ENCODE measurements around the gene PI4KB. TPM values are rescaled to one million over a fixed set of nuclear protein-coding genes. Genes with fewer than 3 reads are reported as not detected.

The PI4KB gene
- total RNA-seq, 1 donor from 2014 or later = 60.7 TPM

DNA sequence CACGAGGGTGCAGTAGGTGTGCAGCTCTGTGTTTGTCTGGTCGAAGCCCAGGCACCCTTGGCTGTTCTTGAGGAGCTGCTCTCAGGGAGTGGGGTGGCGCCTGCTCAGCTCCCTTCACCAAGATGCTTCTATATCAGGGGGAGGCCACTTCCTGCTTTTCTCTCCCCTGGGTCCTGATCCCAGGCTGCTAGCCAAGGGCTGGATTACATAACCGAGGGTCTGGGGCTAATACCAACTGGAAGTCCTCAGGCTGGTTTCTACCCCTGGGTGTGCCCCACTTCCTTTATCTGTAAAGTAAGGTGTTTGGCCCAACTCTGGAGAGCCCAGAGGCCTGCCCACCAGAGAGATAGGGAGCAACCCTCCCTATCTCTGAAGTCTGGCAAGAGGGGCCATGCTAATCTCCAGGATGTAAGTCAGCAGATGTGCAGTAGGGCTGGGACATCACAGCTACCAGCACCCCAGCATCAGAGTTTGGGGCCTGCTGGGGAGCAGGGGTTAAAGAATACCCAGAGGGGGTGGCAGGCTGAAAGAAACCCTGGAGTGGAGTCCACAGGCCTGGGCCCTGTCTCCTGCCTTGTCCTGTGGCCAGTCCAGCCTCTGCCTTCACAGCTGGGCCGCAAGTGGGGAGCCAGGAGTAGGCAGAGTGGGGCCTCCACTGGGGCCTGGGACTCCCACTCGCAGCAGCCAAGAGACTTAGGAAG lies 43.1 kb upstream of the PI4KB start:
- TF ChIP-seq, protein P1, sequence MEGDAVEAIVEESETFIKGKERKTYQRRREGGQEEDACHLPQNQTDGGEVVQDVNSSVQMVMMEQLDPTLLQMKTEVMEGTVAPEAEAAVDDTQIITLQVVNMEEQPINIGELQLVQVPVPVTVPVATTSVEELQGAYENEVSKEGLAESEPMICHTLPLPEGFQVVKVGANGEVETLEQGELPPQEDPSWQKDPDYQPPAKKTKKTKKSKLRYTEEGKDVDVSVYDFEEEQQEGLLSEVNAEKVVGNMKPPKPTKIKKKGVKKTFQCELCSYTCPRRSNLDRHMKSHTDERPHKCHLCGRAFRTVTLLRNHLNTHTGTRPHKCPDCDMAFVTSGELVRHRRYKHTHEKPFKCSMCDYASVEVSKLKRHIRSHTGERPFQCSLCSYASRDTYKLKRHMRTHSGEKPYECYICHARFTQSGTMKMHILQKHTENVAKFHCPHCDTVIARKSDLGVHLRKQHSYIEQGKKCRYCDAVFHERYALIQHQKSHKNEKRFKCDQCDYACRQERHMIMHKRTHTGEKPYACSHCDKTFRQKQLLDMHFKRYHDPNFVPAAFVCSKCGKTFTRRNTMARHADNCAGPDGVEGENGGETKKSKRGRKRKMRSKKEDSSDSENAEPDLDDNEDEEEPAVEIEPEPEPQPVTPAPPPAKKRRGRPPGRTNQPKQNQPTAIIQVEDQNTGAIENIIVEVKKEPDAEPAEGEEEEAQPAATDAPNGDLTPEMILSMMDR (conservative IDR thresholded peaks at IDR 0.05) = no peak
- Mint-ChIP-seq H3K27me3 (no peaks in the 10 kb centered on the region), H3K9me3 (no peaks in the 10 kb centered on the region), H3K36me3 (peaks cover 3% of the 10 kb centered on the region), H3K4me1 (ENCODE audit: unreplicated experiment) (peaks cover 26% of the 10 kb centered on the region), H3K4me3 (no peak overlapping the region), H3K27ac (no peak overlapping the region)
- no peak for DNase-seq (ENCODE audit: extremely low spot score, unreplicated experiment)

- DNase-seq (ENCODE audit: extremely low spot score, unreplicated experiment) = no peak
- no peak overlapping the region for H3K4me3 Mint-ChIP-seq
- no peaks in the 10 kb centered on the region for H3K27me3 Mint-ChIP-seq
- peaks cover 3% of the 10 kb centered on the region for H3K36me3 Mint-ChIP-seq
- TF ChIP-seq, protein P1 (conservative IDR thresholded peaks at IDR 0.05) = no peak
- peaks cover 26% of the 10 kb centered on the region for H3K4me1 Mint-ChIP-seq (ENCODE audit: unreplicated experiment)
- no peaks in the 10 kb centered on the region for H3K9me3 Mint-ChIP-seq
- no peak overlapping the region for H3K27ac Mint-ChIP-seq
Observed at GRCh38 chr1:151369621-151370048, 42.4 kb upstream of the PI4KB start.

GRCh38 chr1:151369302-151369610 lies 42.0 kb upstream of the PI4KB start:
- no peak for DNase-seq (ENCODE audit: extremely low spot score, unreplicated experiment)
- H3K4me1 Mint-ChIP-seq (ENCODE audit: unreplicated experiment) = peaks cover 26% of the 10 kb centered on the region
- peaks cover 3% of the 10 kb centered on the region for H3K36me3 Mint-ChIP-seq
- TF ChIP-seq, protein P1 (conservative IDR thresholded peaks at IDR 0.05) = no peak
- no peak overlapping the region for H3K4me3 Mint-ChIP-seq
- no peaks in the 10 kb centered on the region for H3K27me3 Mint-ChIP-seq
- no peak overlapping the region for H3K27ac Mint-ChIP-seq
- H3K9me3 Mint-ChIP-seq = no peaks in the 10 kb centered on the region

DNA sequence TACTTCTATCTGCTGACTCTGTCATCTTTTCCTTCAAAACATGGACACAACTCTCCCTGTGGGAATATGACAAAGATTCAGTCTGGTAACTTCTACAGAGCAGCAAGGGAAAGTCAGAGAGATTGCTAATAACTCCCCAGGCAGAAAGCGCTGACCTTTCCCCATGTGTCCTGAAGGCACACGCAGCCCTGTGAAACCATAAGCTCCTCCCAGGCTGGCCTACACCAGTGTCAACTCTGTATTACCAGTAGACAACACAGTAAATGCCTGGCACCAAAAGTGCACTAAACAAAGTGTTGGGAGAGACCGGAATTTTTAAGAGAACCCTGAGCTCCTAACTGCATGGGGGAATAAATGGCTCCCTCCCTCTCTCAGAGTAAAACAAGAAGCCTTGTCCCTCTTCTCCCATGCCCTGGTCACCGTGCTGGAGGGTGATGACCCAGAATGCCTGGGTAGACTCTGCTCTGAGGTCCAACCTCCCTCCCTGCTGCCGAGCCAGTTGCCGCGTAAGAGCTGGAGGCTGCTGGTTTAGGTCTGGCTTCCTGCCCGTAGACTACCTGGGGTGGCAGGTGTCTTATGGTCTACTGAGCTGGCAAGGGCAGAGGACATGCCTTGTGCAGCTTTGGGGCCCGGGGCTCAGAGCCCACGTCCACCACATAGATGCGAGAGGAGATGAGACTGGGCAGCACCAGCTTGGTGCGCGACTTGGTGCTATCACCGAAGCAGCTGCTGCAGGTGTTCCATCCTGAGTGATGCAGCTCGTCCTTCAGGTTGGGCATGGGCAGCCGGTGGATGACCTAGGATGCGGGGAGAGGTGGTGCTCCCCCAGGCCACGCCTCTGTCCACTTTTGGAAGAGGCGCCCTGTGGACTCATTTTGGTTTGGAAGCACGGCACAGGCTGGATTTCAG lies 41.4 kb upstream of the PI4KB start:
- H3K4me1 Mint-ChIP-seq (ENCODE audit: unreplicated experiment) = peaks cover 20% of the 10 kb centered on the region
- H3K27me3 Mint-ChIP-seq = no peaks in the 10 kb centered on the region
- no peak for DNase-seq (ENCODE audit: extremely low spot score, unreplicated experiment)
- H3K36me3 Mint-ChIP-seq = peaks cover 3% of the 10 kb centered on the region
- H3K4me3 Mint-ChIP-seq = no peak overlapping the region
- H3K9me3 Mint-ChIP-seq = no peaks in the 10 kb centered on the region
- no peak overlapping the region for H3K27ac Mint-ChIP-seq
- TF ChIP-seq, protein P1 (conservative IDR thresholded peaks at IDR 0.05) = no peak

DNA sequence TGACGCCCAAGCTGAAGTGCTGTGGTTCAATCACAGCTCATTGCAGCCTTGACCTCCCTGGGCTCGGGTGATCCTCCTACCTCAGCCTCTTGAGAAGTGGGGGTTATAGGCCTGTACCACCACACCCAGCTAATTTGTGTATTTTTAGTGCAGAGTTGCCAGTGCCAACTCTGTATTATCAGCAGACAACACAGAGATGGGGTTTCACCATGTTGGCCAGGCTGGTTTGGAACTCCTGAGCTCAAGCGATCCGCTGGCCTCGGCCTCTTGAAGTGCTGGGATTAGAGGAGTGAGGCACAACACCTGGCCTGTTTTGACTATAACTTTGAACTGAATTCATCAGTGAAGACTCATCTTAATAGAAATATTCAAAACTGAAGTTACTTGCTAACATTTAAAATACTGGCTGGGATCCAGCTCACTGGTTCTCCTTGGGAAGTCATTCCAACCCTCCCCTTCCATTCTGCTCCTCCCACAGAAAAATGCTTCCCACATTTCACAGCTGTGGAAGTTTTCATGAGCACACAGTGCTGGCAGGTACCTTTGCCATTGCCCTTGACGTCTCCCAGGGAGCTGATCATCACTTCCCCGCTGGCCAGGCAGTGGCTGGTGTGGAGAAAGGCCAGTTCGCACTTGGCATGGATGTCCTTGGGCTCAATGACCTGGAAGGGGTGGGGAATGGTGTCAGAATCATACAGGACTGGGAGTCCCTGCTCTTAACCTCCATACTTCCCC lies 40.6 kb upstream of the PI4KB start:
- H3K27ac Mint-ChIP-seq = no peak overlapping the region
- no peaks in the 10 kb centered on the region for H3K27me3 Mint-ChIP-seq

More for the DNA sequence above, 40.6 kb upstream of the PI4KB start:
- Mint-ChIP-seq H3K36me3 (peaks cover 7% of the 10 kb centered on the region), H3K9me3 (peaks cover 4% of the 10 kb centered on the region), H3K4me3 (no peak overlapping the region), H3K4me1 (ENCODE audit: unreplicated experiment) (peaks cover 13% of the 10 kb centered on the region)
- DNase-seq (ENCODE audit: extremely low spot score, unreplicated experiment) = no peak
- TF ChIP-seq, protein P1 (conservative IDR thresholded peaks at IDR 0.05) = no peak
